Stimulated activated CD8-positive, alpha-beta memory T cell treated with anti-CD3 and anti-CD28 coated beads, Interleukin-12 subunit alpha, Interleukin-12 subunit beta, amount 100 ng/mL, for 24 hours (primary cell): ENCODE results near the gene PACRG.

ENCODE experiments used
- DNase-seq: peaks from one replicate; pipeline ENCODE4 v3.0.0-alpha.2; 2020; ENCODE audit errors: extremely low read depth

The PACRG gene

GRCh38 chr6:162864911-162865310 lies 137.1 kb downstream of the PACRG start:
- DNase-seq, result no peak

DNA sequence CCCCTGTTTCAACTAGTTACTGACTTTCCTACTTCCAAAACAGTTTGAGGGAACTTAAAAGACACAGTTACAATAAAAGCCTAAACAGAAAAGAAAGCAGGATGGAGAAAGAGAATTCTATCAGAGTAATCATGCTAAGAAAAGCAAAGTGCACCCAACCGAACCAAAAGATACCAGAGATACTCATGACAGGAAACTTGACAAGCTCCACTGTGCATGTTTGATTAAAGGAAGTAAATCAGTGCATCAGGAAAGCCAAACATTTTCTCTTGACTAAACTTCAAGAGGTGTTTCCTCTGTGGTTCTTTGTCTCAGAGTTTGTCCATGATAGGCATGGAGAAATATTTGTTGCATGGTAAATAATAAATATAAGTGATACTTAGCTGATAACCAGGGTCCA lies 138.9 kb downstream of the PACRG start:
- no peak for DNase-seq

GRCh38 chr6:162868397-162868796 lies 140.6 kb downstream of the PACRG start:
- no peak for DNase-seq

GRCh38 chr6:162871966-162872365 lies 144.2 kb downstream of the PACRG start:
- DNase-seq, result no peak

GRCh38 chr6:162873537-162873936 lies 145.8 kb downstream of the PACRG start:
- no peak for DNase-seq

- no peak for DNase-seq
Measured at GRCh38 chr6:162875070-162875469, 147.3 kb downstream of the PACRG start.

- DNase-seq, result no peak
Measured at GRCh38 chr6:162882801-162883481, 155.2 kb downstream of the PACRG start.

DNA sequence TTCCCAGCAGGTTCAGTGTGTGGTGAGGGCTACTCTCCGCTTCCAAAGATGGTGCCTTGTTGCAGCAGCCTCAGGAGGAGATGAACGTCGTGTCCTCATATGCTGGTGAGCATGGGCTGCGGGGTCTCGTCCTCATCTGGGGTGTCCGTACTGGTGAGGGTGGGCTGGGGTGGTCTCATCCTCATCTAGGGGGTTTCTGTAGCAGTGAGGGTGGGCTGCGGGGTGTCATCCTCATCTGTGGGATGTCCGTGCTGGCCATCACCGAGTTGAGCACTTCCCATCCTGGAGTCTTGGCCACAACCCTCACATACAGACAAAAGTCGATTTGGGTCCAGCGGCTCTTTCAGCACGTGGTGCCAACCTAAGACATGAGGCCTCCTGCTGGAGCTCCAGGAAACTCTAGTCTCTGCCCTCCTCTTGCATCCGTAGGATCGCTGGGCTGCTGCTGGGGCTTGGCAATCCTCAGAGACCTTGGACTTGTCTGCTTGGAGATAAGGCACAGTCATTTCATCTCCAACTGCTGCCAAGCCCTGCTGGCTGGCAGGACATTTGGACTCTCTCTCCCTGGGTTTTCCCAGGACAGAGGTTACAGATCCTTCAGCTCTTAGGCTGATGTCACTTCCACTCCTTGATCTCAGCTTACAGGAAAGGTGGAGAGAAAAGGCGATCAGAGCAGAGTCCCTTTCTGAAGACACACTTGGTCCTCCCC lies 160.4 kb downstream of the PACRG start:
- no peak for DNase-seq

DNA sequence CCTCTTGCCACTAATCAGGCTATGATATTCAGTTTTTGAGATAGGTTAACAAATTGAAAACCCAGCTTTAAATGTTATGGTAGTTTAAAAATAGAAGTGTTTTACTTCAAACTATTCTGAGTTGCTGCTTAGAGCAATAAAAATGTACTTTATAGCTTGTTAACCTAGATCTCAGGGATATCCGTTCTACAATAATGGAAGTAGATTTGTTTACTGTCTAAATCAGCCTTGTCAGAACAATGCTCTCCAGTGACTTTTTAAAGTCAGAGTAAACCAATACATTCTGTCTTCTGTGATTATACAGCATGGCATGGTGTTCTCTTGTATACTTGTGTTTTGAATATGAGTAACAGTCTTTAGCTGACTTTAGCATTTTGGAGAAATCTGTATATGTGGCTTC lies 161.5 kb downstream of the PACRG start:
- DNase-seq, result no peak

DNA sequence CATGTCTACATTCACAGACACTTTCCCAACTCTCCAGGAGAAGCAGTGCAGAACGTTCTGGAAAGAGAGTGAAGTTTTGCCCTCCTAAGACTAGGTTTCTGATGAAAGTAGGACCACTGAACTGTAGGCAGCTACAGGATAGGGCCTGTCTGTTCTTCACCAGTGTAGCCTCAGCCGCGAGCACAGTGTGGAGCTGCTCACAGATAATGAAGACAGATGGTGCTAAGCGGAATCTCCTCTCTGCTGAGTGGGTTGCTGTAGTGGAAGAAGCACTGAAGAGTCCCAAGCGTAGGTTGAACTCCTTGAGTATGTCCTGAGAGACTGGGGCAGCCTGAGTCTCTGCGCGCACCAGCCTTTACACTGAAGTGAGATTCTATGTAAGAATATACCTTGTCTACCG lies 170.2 kb downstream of the PACRG start:
- DNase-seq, result no peak

GRCh38 chr6:162899148-162899547 lies 171.4 kb downstream of the PACRG start:
- DNase-seq, result no peak

DNA sequence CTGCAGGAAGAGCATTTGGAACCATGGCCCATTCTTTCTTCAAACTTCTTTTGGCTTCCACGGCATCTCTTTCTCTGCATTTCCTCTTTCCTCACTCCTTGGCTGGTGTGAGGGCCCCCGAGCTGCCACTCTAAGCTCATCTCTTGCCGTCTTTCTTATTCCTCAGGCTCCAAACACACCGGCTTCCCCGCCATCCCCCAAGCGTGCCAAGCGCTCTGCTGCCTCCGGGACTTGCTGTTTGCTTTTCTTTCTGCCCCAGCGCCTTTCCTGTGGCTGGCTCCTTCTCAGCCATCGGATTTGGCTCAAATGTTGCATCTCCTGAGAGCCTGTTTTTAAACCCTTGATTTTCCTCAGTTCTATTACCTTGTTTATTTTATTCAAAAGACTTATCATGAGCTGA lies 172.7 kb downstream of the PACRG start:
- no peak for DNase-seq

- DNase-seq, result no peak
Measured at GRCh38 chr6:162904069-162904663, 176.4 kb downstream of the PACRG start.

- DNase-seq, result no peak
Measured at GRCh38 chr6:162906479-162906878, 178.7 kb downstream of the PACRG start.

DNA sequence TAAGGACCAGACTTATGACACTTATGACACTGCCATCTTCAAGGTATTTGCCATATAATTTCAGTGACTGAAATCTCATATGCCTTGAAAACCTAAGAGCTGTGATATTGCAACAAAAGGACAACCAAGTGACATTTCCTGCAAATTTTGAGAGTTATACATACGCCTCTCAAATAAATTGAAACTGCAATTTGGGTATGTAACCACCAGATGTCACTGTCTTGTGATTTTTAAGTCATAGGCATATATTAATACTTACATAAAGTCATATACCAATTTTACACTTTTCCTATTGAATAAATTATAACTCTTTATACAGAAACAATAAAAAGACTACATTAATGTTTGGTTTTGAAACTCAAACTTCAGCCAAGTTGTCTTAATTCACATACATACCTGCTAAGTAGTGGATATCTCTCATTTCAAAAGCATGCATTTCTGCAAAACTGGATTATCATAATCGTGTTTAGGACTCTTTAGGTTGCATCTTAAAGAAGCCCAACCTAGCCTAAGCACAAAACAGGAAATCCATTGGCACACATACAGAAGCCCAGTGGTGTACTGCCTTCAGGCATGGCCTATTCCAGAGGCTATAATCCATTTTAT lies 180.2 kb downstream of the PACRG start:
- DNase-seq, result no peak

DNA sequence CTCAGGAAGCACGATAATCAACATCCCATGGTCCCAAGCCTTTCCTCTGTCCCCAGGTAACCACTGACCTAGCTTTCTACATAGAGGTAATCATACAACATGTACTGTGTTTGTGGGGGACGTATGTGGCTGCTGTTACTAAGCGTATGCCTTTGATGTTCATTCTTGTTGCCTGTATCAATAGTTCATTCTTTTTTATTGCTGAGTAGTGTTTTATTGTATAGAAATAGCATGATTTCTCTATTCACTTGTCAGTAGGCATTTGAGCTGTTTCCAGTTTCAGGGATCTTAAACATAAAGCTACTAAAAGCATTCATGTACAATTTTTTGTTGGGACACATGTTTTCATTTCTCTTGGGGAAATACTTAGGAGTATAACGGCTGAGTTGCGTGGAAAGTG lies 185.4 kb downstream of the PACRG start:
- DNase-seq, result no peak

- no peak for DNase-seq
Measured at GRCh38 chr6:162917506-162917905, 189.7 kb downstream of the PACRG start.

DNA sequence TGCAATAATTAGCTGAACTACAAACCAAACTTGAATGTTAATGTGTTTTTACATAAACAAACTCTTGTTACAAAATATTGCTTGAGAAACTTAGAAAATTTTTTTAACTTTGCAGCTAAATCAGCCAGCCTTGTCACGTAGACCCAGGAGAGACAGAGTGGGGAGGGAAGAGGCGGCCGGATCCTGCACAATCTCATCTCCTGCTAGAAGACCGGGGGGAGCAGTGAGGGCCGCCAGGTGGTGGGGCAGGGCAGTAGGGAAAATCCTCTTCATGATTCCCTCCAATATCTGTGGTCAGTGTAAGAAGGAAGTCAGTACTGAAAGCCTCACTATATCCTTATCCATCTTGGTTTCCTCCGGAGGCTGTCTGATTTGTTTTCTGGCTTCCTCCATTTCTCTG lies 193.3 kb downstream of the PACRG start:
- DNase-seq, result no peak

- DNase-seq, result no peak
Measured at GRCh38 chr6:162921510-162922040, 193.8 kb downstream of the PACRG start.

DNA sequence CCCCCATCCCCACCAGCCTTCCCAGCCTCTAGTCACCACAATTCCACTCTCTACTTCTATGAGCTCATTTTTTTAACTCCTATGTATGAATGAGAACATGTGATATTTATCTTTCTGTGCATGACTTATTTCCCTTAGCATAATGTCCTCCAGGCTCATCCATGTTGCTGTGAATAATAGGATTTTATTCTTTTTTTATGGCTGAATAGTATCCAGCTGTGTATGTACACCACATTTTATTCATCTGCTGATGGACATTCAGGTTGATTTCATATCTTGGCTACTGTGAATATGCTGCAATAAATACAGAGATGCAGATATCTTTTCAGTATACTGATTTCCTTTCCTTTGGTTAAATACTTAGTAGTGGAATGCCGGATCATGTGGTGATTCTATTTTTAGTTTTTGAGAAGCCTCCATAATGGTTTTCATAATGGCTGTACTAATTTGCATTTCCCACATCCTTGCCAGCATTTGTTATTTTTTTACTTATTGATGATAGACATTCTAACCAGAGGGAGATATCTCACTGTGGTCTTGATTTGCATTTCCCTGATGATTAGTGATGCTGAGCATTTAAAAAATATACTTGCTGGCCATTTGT lies 194.9 kb downstream of the PACRG start:
- no peak for DNase-seq

- no peak for DNase-seq
Measured at GRCh38 chr6:162934844-162935243, 207.1 kb downstream of the PACRG start.

DNA sequence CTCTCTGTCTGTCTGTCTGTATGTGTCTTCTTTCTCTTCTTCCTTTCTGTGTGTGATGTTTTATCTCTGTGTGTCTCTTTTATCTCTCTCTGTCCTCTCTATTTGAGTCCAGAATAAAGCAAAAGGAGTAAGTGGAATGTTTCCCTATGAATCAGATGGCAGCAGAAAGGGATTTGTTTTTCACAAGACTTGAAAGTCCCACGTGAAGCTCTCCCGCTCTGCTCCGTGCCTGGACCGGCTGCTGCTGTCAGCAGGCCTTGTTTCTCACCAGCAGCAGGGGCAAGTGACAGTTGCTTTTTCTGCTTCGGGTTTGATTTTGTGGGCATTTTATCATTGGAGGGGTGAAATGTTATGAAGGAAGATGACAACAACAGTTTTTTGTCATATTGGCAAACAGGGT lies 212.7 kb downstream of the PACRG start:
- DNase-seq, result no peak
